Psoas muscle (tissue), 8 donors: Measurements from ENCODE around the gene ATP9B. TPM values are rescaled to one million over a fixed set of nuclear protein-coding genes. Genes with fewer than 3 reads are reported as not detected.

ENCODE experiments used
- ATAC-seq, 4 donors: fragments of 200-7000 bp; cut with Tn5 transposase; one replicate each; pipeline ENCODE4 v1.9.1; 2020; ENCODE audit warnings: moderate library complexity in 3 of 4, mild to moderate bottlenecking in 2 of 4
- DNase-seq, 2 donors: peaks; one replicate each; pipeline ENCODE4 v3.0.0-alpha.2; 2020
- H3K27ac ChIP-seq: fragments of 200-600 bp; one replicate; pipeline ENCODE4 v1.8.0; 2022
- H3K27me3 ChIP-seq, 3 donors: fragments of 200-600 bp in 1 of 3; one replicate each; pipeline versions ENCODE4 v1.6.1 to v1.8.0; 2013 to 2022; ENCODE audit warnings: low read length in 2 of 3, mild to moderate bottlenecking in 2 of 3, moderate library complexity in 1 of 3; ENCODE audit not compliant: insufficient read depth in 3 of 3
- H3K36me3 ChIP-seq, 2 donors: fragments of 200-600 bp in 1 of 2; one replicate each; pipeline versions ENCODE4 v1.6.1 to v1.8.0; 2013 to 2022; ENCODE audit warnings: low read depth in 1 of 2, mild to moderate bottlenecking in 1 of 2, moderate library complexity in 1 of 2; ENCODE audit not compliant: insufficient read depth in 1 of 2
- H3K4me1 ChIP-seq: fragments of 200-600 bp; one replicate; pipeline ENCODE4 v1.8.0; 2022
- H3K4me3 ChIP-seq: fragments of 200-600 bp; one replicate; pipeline ENCODE4 v1.8.0; 2022; ENCODE audit warnings: mild to moderate bottlenecking
- H3K9me3 ChIP-seq: fragments of 200-600 bp; one replicate; pipeline ENCODE4 v1.8.0; 2022
- CTCF ChIP-seq: fragments of 200-600 bp; IDR thresholded peaks from one replicate; pipeline ENCODE4 v1.8.0; 2022; ENCODE audit warnings: antibody characterized with exemption
- WGBS, 3 donors: extraction: QIAGEN DNeasy Blood & Tissue Kit; methylation state at CpG; one replicate each; pipeline versions ENCODE4 v1.1.6 to v1.1.7; 2013; 5-methylcytosine and 5-hydroxymethylcytosine counted together
- intact Hi-C, 2 donors: fragments of 100-400 bp; cut with DNase I; formaldehyde crosslinking; loops; one replicate each; pipeline versions ENCODE4 v1.11.0 to v1.14.2; 2022
- polyA plus RNA-seq, 3 donors: library from polyadenylated mRNA; stranded (reverse); fragments of 200-250 nt; gene quantifications; one replicate each; pipeline ENCODE4 v1.2.3, GENCODE V29; 2013
- total RNA-seq, 4 donors: library from RNA; stranded (reverse); fragmentation: NEBNext Ultra II Directional in 2 of 4; extraction: Animal tissue kit (Norgen Biotek cat#: 25700) in 2 of 4; gene quantifications; one replicate each; pipeline versions ENCODE4 v1.2.1 to v1.2.4, GENCODE V29; 2021 to 2023
- donor health status: healthy with polysubstance abuse.
- donor health status: DM: no; HTN: no; CAD: no; lungs with moderate emphysema.
- donor health status: Bipolar disorder and iron deficiency.
- donor health status: healthy.
- donor health status: DM: yes; HTN: yes; CAD: no.
- donor health status: DM: no; HTN: no; CAD: no.
- donor health status: DM: no; HTN: no; CAD: no.
- donor health status: DM: yes; HTN: yes; CAD: no.

The ATP9B gene
- total and polyA plus RNA-seq, 7 donors = 5.0 to 22.1 (median 9.8) TPM

GRCh38 chr18:79386547-79386946 lies 317.4 kb downstream of the ATP9B start:
- Histone ChIP-seq H3K27me3 (peaks cover 0 to 17% (median 2%) of the 10 kb centered on the region in 3 donors), H3K36me3 (no peaks in the 10 kb centered on the region), H3K9me3 (no peaks in the 10 kb centered on the region), H3K4me3 (no peak overlapping the region), H3K4me1 (peaks cover 6% of the 10 kb centered on the region), H3K27ac (no peak overlapping the region)
- DNase-seq (no peak), ATAC-seq (no peak)
- 86 to 90% (median 87%) methylated on average over 14 of the region's 14 CpGs for WGBS, 3 donors
- no peak for TF ChIP-seq CTCF
- intact Hi-C loops = loop anchor here in 1 of 2 donors (10.0 kb wide), 1 partner anchor 558 kb away; no protein-coding TSS in a partner anchor

DNA sequence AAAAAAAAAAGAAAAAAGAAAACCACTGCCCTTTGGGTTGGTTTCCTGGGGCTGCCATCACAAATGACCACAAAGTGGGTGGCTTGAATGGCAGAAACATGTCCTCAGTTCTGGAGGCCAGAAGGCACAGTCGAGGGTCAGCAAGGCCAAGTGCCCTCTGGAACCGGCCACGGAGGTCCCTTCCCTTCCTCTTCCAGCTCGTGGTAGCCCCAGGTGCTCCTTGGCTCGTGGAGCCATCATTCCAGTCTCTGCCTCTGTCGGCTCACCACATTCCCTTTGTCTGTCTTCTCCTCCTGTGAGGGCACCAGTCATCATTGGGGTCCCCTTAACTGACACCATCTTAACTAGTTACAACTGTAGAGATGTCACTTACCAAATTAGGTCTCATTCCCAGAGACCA lies 318.0 kb downstream of the ATP9B start:
- Histone ChIP-seq H3K27ac (no peak overlapping the region), H3K9me3 (no peaks in the 10 kb centered on the region), H3K4me1 (peaks cover 6% of the 10 kb centered on the region), H3K27me3 (peaks cover 0 to 17% (median 2%) of the 10 kb centered on the region in 3 donors), H3K4me3 (no peak overlapping the region), H3K36me3 (no peaks in the 10 kb centered on the region)
- ATAC-seq (no peak), DNase-seq (no peak)
- WGBS, 3 donors = 61 to 79% (median 66%) methylated on average over 6 of the region's 6 CpGs
- TF ChIP-seq CTCF = no peak
- intact Hi-C loops = loop anchor here in 1 of 2 donors (10.0 kb wide), 1 partner anchor 558 kb away; no protein-coding TSS in a partner anchor

DNA sequence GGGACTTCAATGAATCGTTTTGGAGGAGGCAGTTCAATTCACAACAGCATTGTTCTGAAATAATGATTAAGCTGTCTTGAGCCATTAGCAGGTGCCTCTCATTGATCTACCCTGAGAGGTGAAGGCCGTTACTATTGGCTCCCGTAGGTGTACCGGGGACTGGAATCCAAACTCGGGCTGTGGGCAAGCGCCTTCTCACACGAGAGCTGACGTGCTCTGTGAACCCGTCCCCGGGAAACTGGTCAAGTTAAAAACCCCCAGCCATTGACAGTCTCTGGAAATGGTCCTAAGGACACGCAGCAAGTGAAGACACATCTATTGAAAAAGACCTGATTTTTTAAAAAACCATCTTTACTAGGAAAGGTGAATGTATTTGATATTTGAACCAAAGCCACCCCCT lies 318.4 kb downstream of the ATP9B start:
- Histone ChIP-seq H3K9me3 (no peaks in the 10 kb centered on the region), H3K4me1 (peaks cover 6% of the 10 kb centered on the region), H3K27ac (no peak overlapping the region), H3K36me3 (no peaks in the 10 kb centered on the region), H3K27me3 (peaks cover 0 to 17% (median 2%) of the 10 kb centered on the region in 3 donors), H3K4me3 (no peak overlapping the region)
- WGBS, 3 donors = 72 to 77% (median 72%) methylated on average over 11 of the region's 11 CpGs
- no peak for ATAC-seq
- no peak for TF ChIP-seq CTCF
- intact Hi-C loops = loop anchor here in 1 of 2 donors (10.0 kb wide), 1 partner anchor 557 kb away; no protein-coding TSS in a partner anchor
- DNase-seq = no peak

- intact Hi-C loops = loop anchor here in 1 of 2 donors (10.0 kb wide), 1 partner anchor 557 kb away; no protein-coding TSS in a partner anchor
- DNase-seq (no peak), ATAC-seq (no peak)
- no peaks in the 10 kb centered on the region for H3K36me3 ChIP-seq
- no peaks in the 10 kb centered on the region for H3K9me3 ChIP-seq
- no peak overlapping the region for H3K4me3 ChIP-seq
- peaks cover 0 to 17% (median 2%) of the 10 kb centered on the region in 3 donors for H3K27me3 ChIP-seq
- H3K27ac ChIP-seq = no peak overlapping the region
- WGBS, 3 donors = 59 to 71% (median 68%) methylated on average over 7 of the region's 7 CpGs
- H3K4me1 ChIP-seq = peaks cover 9% of the 10 kb centered on the region
- TF ChIP-seq CTCF = no peak
Measured at GRCh38 chr18:79388043-79388442, 318.8 kb downstream of the ATP9B start.

GRCh38 chr18:79389689-79390088 lies 320.5 kb downstream of the ATP9B start:
- peaks cover 0 to 14% (median 2%) of the 10 kb centered on the region in 3 donors for H3K27me3 ChIP-seq
- H3K4me1 ChIP-seq = peaks cover 12% of the 10 kb centered on the region
- no peak overlapping the region for H3K27ac ChIP-seq
- H3K9me3 ChIP-seq = no peaks in the 10 kb centered on the region
- 23 to 36% (median 33%) methylated on average over 4 of the region's 4 CpGs for WGBS, 3 donors
- no peak for TF ChIP-seq CTCF
- H3K4me3 ChIP-seq = no peak overlapping the region
- intact Hi-C loops = loop anchor here (10.0 kb wide), 2 partner anchors 555 to 645 kb away; partner anchors contain the start of gene RBFA (in 1 of the 2)
- no peaks in the 10 kb centered on the region for H3K36me3 ChIP-seq
- ATAC-seq = no peak
- no peak for DNase-seq
